GM12864 (cell line): ENCODE results near the gene RPL34.

Source experiments
- DNase-seq: peaks from one replicate; pipeline ENCODE4 v3.0.0-alpha.2; 2011; ENCODE audit warnings: low read depth
- H3K4me3 ChIP-seq: 2 replicates; pipeline ENCODE4 v1.5.1; 2011; ENCODE audit warnings: mild to moderate bottlenecking, low read depth, low read length, control low read depth
- TF ChIP-seq, protein P1 (sequence below): IDR thresholded peaks from 2 replicates; pipeline ENCODE4 v1.5.1; 2011; ENCODE audit warnings: low read depth, mild to moderate bottlenecking, moderate library complexity, low read length, control low read depth, inconsistent platforms; ENCODE audit errors: missing control alignments

The RPL34 gene

DNA sequence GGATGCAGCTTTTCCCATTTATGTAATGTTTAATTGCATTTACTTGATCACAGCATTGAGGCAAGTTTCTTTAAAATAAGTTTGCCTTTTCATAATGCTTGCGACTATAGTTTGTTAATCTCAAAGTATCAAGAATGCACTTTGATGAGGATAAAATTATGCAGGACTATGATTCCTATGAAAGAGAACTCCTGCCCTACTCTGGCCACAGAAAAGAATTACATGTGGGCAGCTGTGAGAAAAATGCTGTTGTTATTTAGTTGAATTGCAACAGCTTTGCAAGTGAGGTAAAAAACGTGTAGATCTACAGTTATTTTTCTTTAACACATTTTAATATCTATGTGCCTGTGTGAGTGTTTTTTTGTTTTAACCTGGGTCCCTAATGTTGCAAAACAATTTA, 17.5 kb downstream of the RPL34 start:
- H3K4me3 ChIP-seq, result no peak overlapping the region
- no peak for DNase-seq
- TF ChIP-seq, protein P1, sequence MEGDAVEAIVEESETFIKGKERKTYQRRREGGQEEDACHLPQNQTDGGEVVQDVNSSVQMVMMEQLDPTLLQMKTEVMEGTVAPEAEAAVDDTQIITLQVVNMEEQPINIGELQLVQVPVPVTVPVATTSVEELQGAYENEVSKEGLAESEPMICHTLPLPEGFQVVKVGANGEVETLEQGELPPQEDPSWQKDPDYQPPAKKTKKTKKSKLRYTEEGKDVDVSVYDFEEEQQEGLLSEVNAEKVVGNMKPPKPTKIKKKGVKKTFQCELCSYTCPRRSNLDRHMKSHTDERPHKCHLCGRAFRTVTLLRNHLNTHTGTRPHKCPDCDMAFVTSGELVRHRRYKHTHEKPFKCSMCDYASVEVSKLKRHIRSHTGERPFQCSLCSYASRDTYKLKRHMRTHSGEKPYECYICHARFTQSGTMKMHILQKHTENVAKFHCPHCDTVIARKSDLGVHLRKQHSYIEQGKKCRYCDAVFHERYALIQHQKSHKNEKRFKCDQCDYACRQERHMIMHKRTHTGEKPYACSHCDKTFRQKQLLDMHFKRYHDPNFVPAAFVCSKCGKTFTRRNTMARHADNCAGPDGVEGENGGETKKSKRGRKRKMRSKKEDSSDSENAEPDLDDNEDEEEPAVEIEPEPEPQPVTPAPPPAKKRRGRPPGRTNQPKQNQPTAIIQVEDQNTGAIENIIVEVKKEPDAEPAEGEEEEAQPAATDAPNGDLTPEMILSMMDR, result no peak

DNA sequence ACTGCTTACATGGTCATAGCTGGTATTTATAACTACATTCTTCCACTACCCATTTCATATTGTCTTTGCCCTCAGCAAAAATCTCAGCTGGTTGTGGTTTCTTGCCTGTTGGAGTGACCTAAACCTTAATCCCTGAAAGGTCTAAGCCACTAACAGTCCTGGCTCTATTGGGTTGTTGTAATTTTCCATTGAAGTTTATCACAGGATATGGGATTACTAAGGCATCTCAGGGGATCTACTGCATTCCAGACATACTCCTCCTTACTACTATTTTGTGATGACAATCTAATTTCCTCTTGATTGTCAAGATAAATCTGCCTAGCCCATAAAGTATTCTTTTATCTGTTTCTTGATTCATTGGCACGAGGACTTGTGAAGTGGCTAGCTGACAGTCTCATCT, 23.9 kb downstream of the RPL34 start:
- TF ChIP-seq, protein P1, result no peak

GRCh38 chr4:108646706-108647105, 26.3 kb downstream of the RPL34 start:
- no peak overlapping the region for H3K4me3 ChIP-seq
- TF ChIP-seq, protein P1, result no peak
- no peak for DNase-seq

More for the DNA sequence above, 23.9 kb downstream of the RPL34 start:
- H3K4me3 ChIP-seq, result no peak overlapping the region
- DNase-seq, result no peak

DNA sequence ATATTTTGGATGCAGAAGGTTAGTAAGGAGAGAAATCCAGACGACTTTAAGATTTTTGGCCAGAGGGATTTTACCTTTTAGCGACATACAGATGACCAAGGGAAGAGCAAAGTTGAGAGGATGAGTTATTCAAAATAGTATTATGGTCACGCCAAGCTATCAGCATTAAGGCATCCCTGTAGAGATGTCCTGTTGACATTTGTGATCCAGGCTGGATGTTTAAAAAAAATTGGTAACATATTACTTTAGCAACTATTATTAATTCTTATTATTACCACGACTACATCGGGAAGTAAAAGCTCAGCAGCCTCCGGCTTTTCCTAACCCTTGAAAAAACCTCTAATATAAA, 29.5 kb downstream of the RPL34 start:
- DNase-seq, result no peak
- peak overlapping the region; percentile 68 for H3K4me3 ChIP-seq
- TF ChIP-seq, protein P1, result no peak

- H3K4me3 ChIP-seq, result peak within 1 kb of the TSS; percentile 70
- TF ChIP-seq, protein P1, result peak; percentile 9
- DNase-seq, result peak; percentile 88
Observed at GRCh38 chr4:108650212-108651013, 30.0 kb downstream of the RPL34 start, which contains the start of gene OSTC. OSTC (plus strand) TSS chr4:108650599; CDS start chr4:108650656, 57 bp downstream.

GRCh38 chr4:108651014-108651791, 30.8 kb downstream of the RPL34 start:
- DNase-seq, result peak; percentile 5
- peak overlapping the region; percentile 70 for H3K4me3 ChIP-seq
- TF ChIP-seq, protein P1, result no peak

- no peak overlapping the region for H3K4me3 ChIP-seq
- DNase-seq, result no peak
- TF ChIP-seq, protein P1, result no peak
Observed at GRCh38 chr4:108662629-108663028, 42.3 kb downstream of the RPL34 start.
